Smooth muscle cell (in vitro differentiated cells): ENCODE results near the gene TDRD15. TPM values are rescaled to one million over a fixed set of nuclear protein-coding genes. Genes with fewer than 3 reads are reported as not detected.

Experiments used
- DNase-seq: peaks from one replicate; lab custom pipeline; 2025; ENCODE audit not compliant: unreplicated experiment; lab: John Stamatoyannopoulos, UW
- H2AFZ ChIP-seq: fragments of 200-600 bp; sonication (generic); 2 replicates; pipeline ENCODE4 v1.6.0; 2016; ENCODE audit warnings: antibody characterized with exemption, low read depth, mild to moderate bottlenecking
- H3F3A ChIP-seq: fragments of 200-600 bp; sonication (generic); 2 replicates; pipeline ENCODE4 v1.6.0; 2017; ENCODE audit warnings: antibody characterized with exemption, low read depth
- H3K27ac ChIP-seq: fragments of 200-600 bp; sonication (generic); 2 replicates; pipeline ENCODE4 v1.5.1; 2016; ENCODE audit warnings: low read depth, mild to moderate bottlenecking
- H3K27me3 ChIP-seq: fragments of 200-600 bp; sonication (generic); 2 replicates; pipeline ENCODE4 v1.6.1; 2016; ENCODE audit warnings: low read depth, mild to moderate bottlenecking
- H3K36me3 ChIP-seq: fragments of 200-600 bp; sonication (generic); 2 replicates; pipeline ENCODE4 v1.5.1; 2016; ENCODE audit warnings: low read depth
- H3K4me1 ChIP-seq: fragments of 200-600 bp; sonication (generic); 2 replicates; pipeline ENCODE4 v1.5.1; 2016; ENCODE audit warnings: low read depth
- H3K4me2 ChIP-seq: fragments of 200-600 bp; sonication (generic); 2 replicates; pipeline ENCODE4 v1.6.0; 2016; ENCODE audit warnings: mild to moderate bottlenecking
- H3K4me3 ChIP-seq: fragments of 200-600 bp; sonication (generic); 2 replicates; pipeline ENCODE4 v1.5.1; 2016; ENCODE audit warnings: mild to moderate bottlenecking
- H3K79me2 ChIP-seq: fragments of 200-600 bp; sonication (generic); 2 replicates; pipeline ENCODE4 v1.6.0; 2016; ENCODE audit warnings: low read depth, mild to moderate bottlenecking
- H3K9ac ChIP-seq: fragments of 200-600 bp; sonication (generic); 2 replicates; pipeline ENCODE4 v1.6.0; 2016; ENCODE audit warnings: low read depth
- H3K9me3 ChIP-seq: fragments of 200-600 bp; sonication (generic); replicated peaks from 2 replicates; pipeline ENCODE4 v1.5.1; 2016; ENCODE audit warnings: low read depth
- H4K20me1 ChIP-seq: fragments of 200-600 bp; sonication (generic); 2 replicates; pipeline ENCODE4 v1.6.0; 2016; ENCODE audit warnings: low read depth
- CTCF ChIP-seq: fragments of 200-600 bp; sonication (generic); IDR thresholded peaks from 2 replicates; pipeline ENCODE4 v1.5.1; 2017; ENCODE audit warnings: borderline replicate concordance, mild to moderate bottlenecking, antibody characterized with exemption; ENCODE audit not compliant: insufficient read depth, poor library complexity, severe bottlenecking
- WGBS: methylation state at CpG from one replicate; pipeline ENCODE4 v1.1.7; 2016; ENCODE audit warnings: low lambda C conversion rate; 5-methylcytosine and 5-hydroxymethylcytosine counted together
- polyA plus RNA-seq: library from polyadenylated mRNA; unstranded; fragments of >200 nt; fragmentation: Nextera tagmentation; extraction: Ambion mirVana; gene quantifications from 2 replicates; pipeline ENCODE4 v1.2.1, GENCODE V29; 2016
- total RNA-seq: library from RNA; depleted of rRNA; stranded (reverse); fragments of >200 nt; gene quantifications from 2 replicates; pipeline ENCODE4 v1.2.3, GENCODE V29; 2014

Gene TDRD15
- total RNA-seq (not detected in 2 replicates), polyA plus RNA-seq (not detected in 2 replicates)

GRCh38 chr2:21123473-21124393 lies at the start of gene TDRD15:
Gene TDRD15, plus strand, starts transcription at chr2:21123968. Its CDS starts 13,500 bp downstream, at chr2:21137468.
- Histone ChIP-seq H3F3A (no peaks in the 10 kb centered on the region), H3K4me1 (no peaks in the 10 kb centered on the region), H3K36me3 (no peaks in the 10 kb centered on the region), H3K27me3 (peaks cover 12% of the 10 kb centered on the region), H3K9me3 (no peaks in the 10 kb centered on the region), H3K9ac (no peak within 1 kb of the TSS), H2AFZ (no peak within 1 kb of the TSS), H3K4me3 (no peak within 1 kb of the TSS), H3K4me2 (no peak within 1 kb of the TSS), H3K79me2 (no peaks in the 10 kb centered on the region), H3K27ac (no peak within 1 kb of the TSS), H4K20me1 (no peaks in the 10 kb centered on the region)
- TF ChIP-seq CTCF = no peak
- WGBS = 93% methylated on average over 27 of the region's 27 CpGs
- DNase-seq = no peak

- no peaks in the 10 kb centered on the region for H4K20me1 ChIP-seq
- H3K36me3 ChIP-seq = no peaks in the 10 kb centered on the region
- H3K27ac ChIP-seq = no peak overlapping the region
- TF ChIP-seq CTCF = no peak
- H3K4me1 ChIP-seq = no peaks in the 10 kb centered on the region
- H3F3A ChIP-seq = no peaks in the 10 kb centered on the region
- H3K4me3 ChIP-seq = no peak overlapping the region
- H3K4me2 ChIP-seq = no peak overlapping the region
- H3K27me3 ChIP-seq = peaks cover 7% of the 10 kb centered on the region
- 57% methylated on average over 1 of the region's 1 CpG for WGBS
- H3K9ac ChIP-seq = no peak overlapping the region
- H3K9me3 ChIP-seq = no peaks in the 10 kb centered on the region
- no peaks in the 10 kb centered on the region for H3K79me2 ChIP-seq
- DNase-seq = no peak
- no peak overlapping the region for H2AFZ ChIP-seq
Measured at GRCh38 chr2:21078296-21078695, 45.5 kb upstream of the TDRD15 start.

- Histone ChIP-seq H2AFZ (no peak overlapping the region), H3K4me3 (no peak overlapping the region), H3K4me1 (peaks cover 13% of the 10 kb centered on the region), H3K9ac (no peak overlapping the region), H3K27me3 (no peaks in the 10 kb centered on the region), H3K79me2 (no peaks in the 10 kb centered on the region), H4K20me1 (no peaks in the 10 kb centered on the region), H3K27ac (no peak overlapping the region), H3K36me3 (no peaks in the 10 kb centered on the region), H3K4me2 (no peak overlapping the region), H3F3A (no peaks in the 10 kb centered on the region), H3K9me3 (no peaks in the 10 kb centered on the region)
- no peak for TF ChIP-seq CTCF
- 86% methylated on average over 1 of the region's 1 CpG for WGBS
- no peak for DNase-seq
Measured at GRCh38 chr2:21083482-21083881, 40.3 kb upstream of the TDRD15 start.
